LHCN-M2 (cell line): ENCODE results near the gene BOLA1. TPM values are rescaled to one million over a fixed set of nuclear protein-coding genes. Genes with fewer than 3 reads are reported as not detected.
A peak's percentile ranks its signal among the peaks of the same experiment; 100 is the strongest.
"Not testable (repeated sequence)": the region's sequence is repeated elsewhere in the genome, so short reads cannot be mapped to it uniquely, and the experiment has no call there.

Source experiments
- DNase-seq: peaks from one replicate; pipeline ENCODE4 v3.0.0-alpha.2; 2012; ENCODE audit warnings: low read depth
- polyA plus RNA-seq: library from polyadenylated mRNA; unstranded; fragments of >200 nt; gene quantifications from one replicate; pipeline ENCODE4 v1.2.1, GENCODE V29; 2012; ENCODE audit warnings: missing spikeins
- total RNA-seq: library from RNA; depleted of rRNA; stranded (reverse); fragments of >200 nt; gene quantifications from 2 replicates; pipeline ENCODE4 v1.2.3, GENCODE V29; 2014; rRNA removed

Gene BOLA1
- 14.4 and 18.5 TPM in 2 replicates for total RNA-seq
- 14.1 TPM for polyA plus RNA-seq

- DNase-seq, result peak; percentile 89
Measured at GRCh38 chr1:149899460-149900284, at the start of gene BOLA1. Gene BOLA1 (plus strand): TSS chr1:149899568. CDS start chr1:149900060, 492 bp downstream.

- DNase-seq, result peak; percentile 2
Measured at GRCh38 chr1:149849947-149850360, 49.4 kb upstream of the BOLA1 start.

GRCh38 chr1:149850732-149851345 is 48.5 kb upstream of the BOLA1 start:
- DNase-seq, result not testable (repeated sequence)

- DNase-seq, result not testable (repeated sequence)
Measured at GRCh38 chr1:149851585-149852213, 47.7 kb upstream of the BOLA1 start.

GRCh38 chr1:149852263-149852662 is 47.1 kb upstream of the BOLA1 start:
- not testable (repeated sequence) for DNase-seq

- not testable (repeated sequence) for DNase-seq
Measured at GRCh38 chr1:149860271-149860670, 39.1 kb upstream of the BOLA1 start.

- DNase-seq, result not testable (repeated sequence)
Measured at GRCh38 chr1:149860684-149861496, 38.5 kb upstream of the BOLA1 start.

GRCh38 chr1:149861497-149862054 is 37.8 kb upstream of the BOLA1 start:
- not testable (repeated sequence) for DNase-seq

GRCh38 chr1:149866887-149867286 is 32.5 kb upstream of the BOLA1 start:
- DNase-seq, result not testable (repeated sequence)

GRCh38 chr1:149873060-149873459 is 26.3 kb upstream of the BOLA1 start:
- DNase-seq, result not testable (repeated sequence)

GRCh38 chr1:149877211-149877946 is 22.0 kb upstream of the BOLA1 start:
- DNase-seq, result no peak

- no peak for DNase-seq
Measured at GRCh38 chr1:149879556-149879955, 19.8 kb upstream of the BOLA1 start.

GRCh38 chr1:149881876-149882275 is 17.5 kb upstream of the BOLA1 start:
- no peak for DNase-seq

GRCh38 chr1:149883598-149884247 is 15.6 kb upstream of the BOLA1 start:
- no peak for DNase-seq

- peak; percentile 79 for DNase-seq
Measured at GRCh38 chr1:149884433-149885338, 14.7 kb upstream of the BOLA1 start.

- DNase-seq, result peak; percentile 91
Measured at GRCh38 chr1:149885339-149886120, 13.8 kb upstream of the BOLA1 start.

GRCh38 chr1:149886121-149886395 is 13.3 kb upstream of the BOLA1 start:
- not testable (repeated sequence) for DNase-seq
